Spleen (tissue), 7 donors: ENCODE results near the gene DLGAP3.

ENCODE experiments used
- POLR2A ChIP-seq, 3 donors: fragments of 450-650 bp; IDR thresholded peaks; one replicate each; pipeline ENCODE4 v1.5.1; 2017; ENCODE audit warnings: antibody characterized with exemption in 3 of 3, mild to moderate bottlenecking in 1 of 3
- TF ChIP-seq, protein P1 (sequence below), 11 experiments: fragments of 200-600 bp in 7 of 11; fragments of 450-650 bp in 4 of 11; sonication (generic) in 4 of 11; IDR thresholded peaks in 8 of 11; conservative IDR thresholded peaks in 3 of 11; 1 replicate in 7 of 11; 2 replicates in 4 of 11; pipeline versions ENCODE4 v1.4.0 to v1.8.0; 2016 to 2021; ENCODE audit warnings: antibody characterized with exemption in 11 of 11, inconsistent platforms in 4 of 11, mild to moderate bottlenecking in 1 of 11
- donor health status: DM: no; HTN: no; CAD: no; lungs with moderate emphysema.
- donor health status: DM: no; HTN: no; CAD: no.
- donor health status: DM: no; HTN: no; CAD: no.

DNA sequence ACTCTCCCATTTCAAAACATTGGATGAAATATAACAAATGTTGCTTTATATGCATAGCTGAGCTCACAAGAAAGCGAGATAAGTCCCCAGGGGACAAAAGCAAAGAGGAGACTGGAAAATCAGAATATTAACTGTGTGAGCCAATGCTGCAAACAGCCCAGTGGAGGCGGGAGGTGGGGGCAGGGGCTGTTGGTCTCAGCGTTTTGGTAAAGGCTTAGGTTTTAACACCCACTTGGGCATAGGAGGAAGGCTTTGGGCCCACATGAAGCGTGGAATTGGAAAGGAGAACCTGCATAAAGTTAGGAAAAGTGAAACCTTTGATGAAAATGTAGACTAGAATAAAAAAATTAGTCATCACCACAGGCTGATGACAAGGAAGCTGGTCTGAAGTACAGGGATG lies 39.7 kb downstream of the DLGAP3 start:
- TF ChIP-seq, protein P1, sequence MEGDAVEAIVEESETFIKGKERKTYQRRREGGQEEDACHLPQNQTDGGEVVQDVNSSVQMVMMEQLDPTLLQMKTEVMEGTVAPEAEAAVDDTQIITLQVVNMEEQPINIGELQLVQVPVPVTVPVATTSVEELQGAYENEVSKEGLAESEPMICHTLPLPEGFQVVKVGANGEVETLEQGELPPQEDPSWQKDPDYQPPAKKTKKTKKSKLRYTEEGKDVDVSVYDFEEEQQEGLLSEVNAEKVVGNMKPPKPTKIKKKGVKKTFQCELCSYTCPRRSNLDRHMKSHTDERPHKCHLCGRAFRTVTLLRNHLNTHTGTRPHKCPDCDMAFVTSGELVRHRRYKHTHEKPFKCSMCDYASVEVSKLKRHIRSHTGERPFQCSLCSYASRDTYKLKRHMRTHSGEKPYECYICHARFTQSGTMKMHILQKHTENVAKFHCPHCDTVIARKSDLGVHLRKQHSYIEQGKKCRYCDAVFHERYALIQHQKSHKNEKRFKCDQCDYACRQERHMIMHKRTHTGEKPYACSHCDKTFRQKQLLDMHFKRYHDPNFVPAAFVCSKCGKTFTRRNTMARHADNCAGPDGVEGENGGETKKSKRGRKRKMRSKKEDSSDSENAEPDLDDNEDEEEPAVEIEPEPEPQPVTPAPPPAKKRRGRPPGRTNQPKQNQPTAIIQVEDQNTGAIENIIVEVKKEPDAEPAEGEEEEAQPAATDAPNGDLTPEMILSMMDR (IDR thresholded peaks at IDR 0.05 in 8 of 11, conservative IDR thresholded peaks at IDR 0.05 in 3 of 11) = no peak
- TF ChIP-seq POLR2A (IDR thresholded peaks at IDR 0.05) = no peak
